OCI-LY7 (cell line): Measurements from ENCODE around the gene CNPY3. TPM values are rescaled to one million over a fixed set of nuclear protein-coding genes. Genes with fewer than 3 reads are reported as not detected.

Source experiments
- BruUV-seq: library from RNA; stranded (reverse); fragments of 400-500 nt; replicated peaks from 2 replicates; lab custom pipeline; 2021; lab: Mats Ljungman, UMichigan
- CTCF ChIA-PET: fragments of 300-600 bp; sonication (Branson Sonifier 250); formaldehyde crosslinking; loops from one replicate; lab custom pipeline; 2022; ENCODE audit warnings: antibody characterized with exemption; ENCODE audit not compliant: unreplicated experiment; lab: Charles Lee
- POLR2A ChIA-PET: fragments of 300-600 bp; sonication (Branson Sonifier 250); formaldehyde crosslinking; loops from one replicate; lab custom pipeline; 2022; ENCODE audit warnings: antibody characterized with exemption; lab: Charles Lee
- DNase-seq: peaks from one replicate; pipeline ENCODE4 v3.0.0-alpha.2; 2015; ENCODE audit warnings: low spot score
- H2AFZ ChIP-seq: fragments of 200-600 bp; sonication (generic), shearing (Covaris generic); 2 replicates; pipeline ENCODE4 v1.6.1; 2014; ENCODE audit warnings: mild to moderate bottlenecking, antibody characterized with exemption, low read length, moderate library complexity
- H3K27ac ChIP-seq: fragments of 200-600 bp; sonication (generic); 2 replicates; pipeline ENCODE4 v1.5.1; 2014; ENCODE audit warnings: mixed run types, low read depth, mild to moderate bottlenecking, moderate library complexity, low read length, inconsistent platforms; ENCODE audit not compliant: poor library complexity, severe bottlenecking
- H3K36me3 ChIP-seq: fragments of 200-600 bp; sonication (generic); 2 replicates; pipeline ENCODE4 v1.6.1; 2014; ENCODE audit warnings: mild to moderate bottlenecking, antibody characterized with exemption, low read length, moderate library complexity, mixed read lengths; ENCODE audit not compliant: insufficient read depth
- H3K4me1 ChIP-seq: fragments of 200-600 bp; sonication (generic); 2 replicates; pipeline ENCODE4 v1.5.1; 2014; ENCODE audit warnings: mild to moderate bottlenecking, low read length; ENCODE audit not compliant: insufficient read depth, poor library complexity, severe bottlenecking
- H3K4me2 ChIP-seq: fragments of 200-600 bp; sonication (generic); 2 replicates; pipeline ENCODE4 v1.6.1; 2014; ENCODE audit warnings: mild to moderate bottlenecking, low read length
- H3K4me3 ChIP-seq: fragments of 200-600 bp; sonication (generic); 2 replicates; pipeline ENCODE4 v1.5.1; 2014; ENCODE audit warnings: mild to moderate bottlenecking, low read depth, low read length; ENCODE audit not compliant: poor library complexity, severe bottlenecking
- H3K79me2 ChIP-seq: fragments of 200-600 bp; sonication (generic); 2 replicates; pipeline ENCODE4 v1.6.1; 2016; ENCODE audit warnings: low read depth, mild to moderate bottlenecking, low read length, moderate library complexity, mixed read lengths; ENCODE audit not compliant: insufficient read depth
- H3K9me2 ChIP-seq: fragments of 200-600 bp; sonication (generic); 2 replicates; pipeline ENCODE4 v1.6.1; 2016; ENCODE audit warnings: mild to moderate bottlenecking, low read length, mixed read lengths; ENCODE audit not compliant: insufficient read depth
- H3K9me3 ChIP-seq: fragments of 200-600 bp; sonication (generic); 2 replicates; pipeline ENCODE4 v1.6.1; 2014; ENCODE audit warnings: mild to moderate bottlenecking, mixed run types, low read length, mixed read lengths
- H4K20me1 ChIP-seq: fragments of 200-600 bp; sonication (generic); 2 replicates; pipeline ENCODE4 v1.6.1; 2014; ENCODE audit warnings: mild to moderate bottlenecking, antibody characterized with exemption, low read length, moderate library complexity, mixed read lengths; ENCODE audit not compliant: insufficient read depth
- EZH2phosphoT487 ChIP-seq: fragments of 200-600 bp; sonication (generic); IDR thresholded peaks from 2 replicates; pipeline ENCODE4 v1.6.1; 2018; ENCODE audit warnings: low read depth, borderline replicate concordance, mild to moderate bottlenecking, mixed run types, antibody characterized with exemption, low read length, moderate library complexity, mixed read lengths
- intact Hi-C: fragments of 100-400 bp; cut with micrococcal nuclease; formaldehyde crosslinking; loops from one replicate; pipeline ENCODE4 v1.10.0; 2022; ENCODE audit not compliant: unreplicated experiment
- total RNA-seq, 2 experiments: library from RNA; depleted of rRNA in 1 of 2; stranded (reverse); fragments of >200 nt in 1 of 2; shearing (Covaris generic) in 1 of 2; gene quantifications; 2 replicates each; pipeline ENCODE4 v1.2.3, GENCODE V29; 2014 to 2022
- TF ChIP-seq, protein P1 (sequence below): fragments of 200-600 bp; sonication (generic); conservative IDR thresholded peaks from 2 replicates; pipeline ENCODE4 v1.5.1; 2014; ENCODE audit warnings: mild to moderate bottlenecking, antibody characterized with exemption, low read length, moderate library complexity, mixed read lengths

Gene CNPY3
- total RNA-seq, 2 experiments from 2014 or later: 69.3 to 77.2 TPM

DNA sequence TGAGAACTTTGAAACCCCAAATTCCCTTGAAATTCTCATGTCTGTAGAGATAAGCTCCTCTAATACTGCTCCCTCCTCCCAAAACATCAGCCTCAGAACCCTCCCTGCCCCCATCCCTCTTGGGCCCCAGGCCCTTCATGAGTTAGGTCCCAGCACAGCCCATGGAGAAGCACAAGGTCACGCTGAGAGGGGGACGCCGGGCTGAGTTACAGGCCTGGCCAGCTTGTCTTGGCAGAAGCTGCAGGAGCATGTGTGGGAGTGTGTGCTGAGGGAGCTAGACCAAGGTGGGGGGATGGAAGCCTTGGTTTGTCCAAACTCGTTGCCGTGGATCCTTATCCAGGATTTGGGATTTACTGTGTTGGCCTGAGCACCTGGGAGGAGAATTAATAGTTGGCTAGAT, 21.9 kb upstream of the CNPY3 start:
- ChIA-PET POLR2A (no interaction called here), CTCF (no interaction called here)
- Histone ChIP-seq H3K4me1 (no peaks in the 10 kb centered on the region), H4K20me1 (no peaks in the 10 kb centered on the region), H3K4me3 (no peak overlapping the region), H3K36me3 (no peaks in the 10 kb centered on the region), H3K4me2 (no peak overlapping the region), H3K9me3 (no peaks in the 10 kb centered on the region), H3K9me2 (no peaks in the 10 kb centered on the region), H2AFZ (no peak overlapping the region), H3K79me2 (no peaks in the 10 kb centered on the region), H3K27ac (no peak overlapping the region)
- intact Hi-C loops: no loop called here
- no TSS peak for BruUV-seq
- TF ChIP-seq EZH2phosphoT487: no peak
- TF ChIP-seq, protein P1, sequence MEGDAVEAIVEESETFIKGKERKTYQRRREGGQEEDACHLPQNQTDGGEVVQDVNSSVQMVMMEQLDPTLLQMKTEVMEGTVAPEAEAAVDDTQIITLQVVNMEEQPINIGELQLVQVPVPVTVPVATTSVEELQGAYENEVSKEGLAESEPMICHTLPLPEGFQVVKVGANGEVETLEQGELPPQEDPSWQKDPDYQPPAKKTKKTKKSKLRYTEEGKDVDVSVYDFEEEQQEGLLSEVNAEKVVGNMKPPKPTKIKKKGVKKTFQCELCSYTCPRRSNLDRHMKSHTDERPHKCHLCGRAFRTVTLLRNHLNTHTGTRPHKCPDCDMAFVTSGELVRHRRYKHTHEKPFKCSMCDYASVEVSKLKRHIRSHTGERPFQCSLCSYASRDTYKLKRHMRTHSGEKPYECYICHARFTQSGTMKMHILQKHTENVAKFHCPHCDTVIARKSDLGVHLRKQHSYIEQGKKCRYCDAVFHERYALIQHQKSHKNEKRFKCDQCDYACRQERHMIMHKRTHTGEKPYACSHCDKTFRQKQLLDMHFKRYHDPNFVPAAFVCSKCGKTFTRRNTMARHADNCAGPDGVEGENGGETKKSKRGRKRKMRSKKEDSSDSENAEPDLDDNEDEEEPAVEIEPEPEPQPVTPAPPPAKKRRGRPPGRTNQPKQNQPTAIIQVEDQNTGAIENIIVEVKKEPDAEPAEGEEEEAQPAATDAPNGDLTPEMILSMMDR: no peak
- DNase-seq: no peak

DNA sequence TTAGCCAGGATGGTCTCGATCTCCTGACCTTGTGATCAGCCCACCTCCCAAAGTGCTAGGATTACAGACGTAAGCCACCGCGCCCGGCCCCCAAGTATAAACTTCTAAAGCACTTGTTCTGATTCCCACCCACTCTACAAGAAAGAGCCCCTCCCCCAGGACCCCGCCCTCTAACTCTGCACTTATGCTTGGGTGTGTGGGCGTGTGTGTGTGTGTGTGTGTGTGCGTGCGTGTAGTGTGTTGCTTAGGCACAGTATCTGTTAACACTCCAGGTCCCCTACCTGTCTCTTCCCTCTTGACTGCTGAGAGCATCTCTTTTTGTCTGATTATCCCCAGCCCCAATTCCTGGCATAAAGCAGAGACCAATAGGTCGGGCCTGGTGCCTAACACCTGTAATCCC, 19.4 kb upstream of the CNPY3 start:
- POLR2A ChIA-PET: no interaction called here
- DNase-seq: no peak

DNA sequence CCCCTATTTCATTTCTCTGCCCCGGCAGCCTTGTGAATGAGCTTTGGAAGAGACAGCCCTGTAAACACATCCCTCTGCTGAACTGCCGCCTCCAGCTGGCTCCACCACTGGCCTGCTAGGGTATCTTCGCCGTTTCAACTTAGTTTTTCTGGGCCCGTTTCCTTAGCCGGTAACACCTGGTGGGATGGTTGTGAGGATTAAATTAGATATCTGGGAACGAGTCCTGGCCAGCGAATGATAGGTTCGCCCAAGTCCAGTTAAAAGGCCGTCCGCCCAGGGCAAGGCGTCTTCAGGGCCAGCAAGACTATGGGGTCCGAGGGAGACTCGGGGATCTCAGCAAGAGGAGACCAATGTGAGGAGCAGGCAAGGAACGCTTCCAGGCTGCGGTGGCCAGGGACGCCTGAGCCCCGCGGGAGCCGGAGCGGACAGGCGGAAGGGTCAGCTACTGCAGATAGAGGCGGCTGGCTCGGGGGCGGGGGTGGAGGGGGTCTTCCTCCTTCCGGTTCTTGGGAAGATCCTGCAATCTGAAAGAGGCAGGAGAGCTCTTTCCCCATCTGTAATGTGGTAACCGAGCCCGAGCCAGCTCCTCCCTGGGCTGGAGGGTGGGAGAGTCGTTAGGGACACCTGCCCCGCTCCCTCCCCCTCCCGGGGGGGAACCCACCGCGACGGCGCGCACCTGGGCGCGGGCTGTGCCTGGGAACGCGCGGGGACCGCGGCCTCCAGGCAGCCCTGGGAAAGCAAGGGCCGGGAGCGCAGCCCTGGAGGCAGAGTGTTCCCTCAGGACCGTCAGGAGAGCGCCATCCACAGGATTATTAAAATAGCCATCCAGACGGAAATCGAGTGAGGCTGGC, 17.9 kb upstream of the CNPY3 start:
- H3K9me3 ChIP-seq: no peaks in the 10 kb centered on the region
- peaks cover 12% of the 10 kb centered on the region for H3K4me1 ChIP-seq
- ChIA-PET CTCF (no interaction called here), POLR2A (interaction anchor here (0.7 kb wide), 1 partner anchor 559 kb away, joined by 5 read pairs; no protein-coding TSS in a partner anchor)
- H3K79me2 ChIP-seq: no peaks in the 10 kb centered on the region
- DNase-seq: no peak
- no TSS peak for BruUV-seq
- no peak overlapping the region for H2AFZ ChIP-seq
- intact Hi-C loops: no loop called here
- no peak overlapping the region for H3K4me3 ChIP-seq
- no peaks in the 10 kb centered on the region for H4K20me1 ChIP-seq
- TF ChIP-seq EZH2phosphoT487: no peak
- TF ChIP-seq, protein P1: no peak
- H3K9me2 ChIP-seq: no peaks in the 10 kb centered on the region
- no peak overlapping the region for H3K4me2 ChIP-seq
- H3K36me3 ChIP-seq: no peaks in the 10 kb centered on the region
- H3K27ac ChIP-seq: no peak overlapping the region

More for the DNA sequence above, 19.4 kb upstream of the CNPY3 start:
- intact Hi-C loops: no loop called here
- no peaks in the 10 kb centered on the region for H4K20me1 ChIP-seq
- H3K36me3 ChIP-seq: no peaks in the 10 kb centered on the region
- H3K4me1 ChIP-seq: no peaks in the 10 kb centered on the region
- no peak overlapping the region for H3K4me3 ChIP-seq
- CTCF ChIA-PET: no interaction called here
- H2AFZ ChIP-seq: no peak overlapping the region
- no TSS peak for BruUV-seq
- H3K4me2 ChIP-seq: no peak overlapping the region
- H3K9me3 ChIP-seq: no peaks in the 10 kb centered on the region
- TF ChIP-seq EZH2phosphoT487: no peak
- no peaks in the 10 kb centered on the region for H3K9me2 ChIP-seq
- no peaks in the 10 kb centered on the region for H3K79me2 ChIP-seq
- H3K27ac ChIP-seq: no peak overlapping the region
